Glutamatergic neuron (in vitro differentiated cells): ENCODE measurements around the gene FSCN2. TPM values are rescaled to one million over a fixed set of nuclear protein-coding genes. Genes with fewer than 3 reads are reported as not detected.

Experiments
- DNase-seq: peaks from one replicate; pipeline ENCODE4 v3.0.0; 2022
- H3K27ac Mint-ChIP-seq: one replicate; pipeline ENCODE4 v1.8.0; 2020; ENCODE audit warnings: mild to moderate bottlenecking, mixed read lengths, inconsistent platforms; ENCODE audit not compliant: unreplicated experiment
- H3K27me3 Mint-ChIP-seq: one replicate; pipeline ENCODE4 v1.8.0; 2020; ENCODE audit warnings: mild to moderate bottlenecking, moderate library complexity, mixed read lengths, inconsistent platforms; ENCODE audit not compliant: unreplicated experiment
- H3K36me3 Mint-ChIP-seq: one replicate; pipeline ENCODE4 v1.8.0; 2020; ENCODE audit warnings: mild to moderate bottlenecking, mixed read lengths, inconsistent platforms; ENCODE audit not compliant: unreplicated experiment
- H3K4me1 Mint-ChIP-seq: one replicate; pipeline ENCODE4 v1.8.0; 2020; ENCODE audit warnings: mild to moderate bottlenecking, low read depth, mixed read lengths, inconsistent platforms; ENCODE audit not compliant: unreplicated experiment
- H3K4me3 Mint-ChIP-seq: one replicate; pipeline ENCODE4 v1.8.0; 2020; ENCODE audit warnings: mild to moderate bottlenecking, mixed read lengths, inconsistent platforms; ENCODE audit not compliant: unreplicated experiment
- H3K9me3 Mint-ChIP-seq: one replicate; pipeline ENCODE4 v1.8.0; 2020; ENCODE audit warnings: mild to moderate bottlenecking, moderate library complexity, mixed read lengths, inconsistent platforms; ENCODE audit not compliant: unreplicated experiment
- total RNA-seq: library from RNA; stranded (reverse); fragmentation: NEBNext Ultra II Directional; extraction: Animal tissue kit (Norgen Biotek cat#: 25700); gene quantifications from one replicate; pipeline ENCODE4 v1.2.1, GENCODE V29; 2021; ENCODE audit not compliant: unreplicated experiment
- TF ChIP-seq, protein P1 (sequence below): fragments of 200-600 bp; sonication (generic); IDR thresholded peaks from one replicate; pipeline ENCODE4 v1.5.0; 2021; ENCODE audit not compliant: partially characterized antibody, unreplicated experiment

FSCN2 gene
- total RNA-seq, 1 donor from 2014 or later, result 6.1 TPM

DNA sequence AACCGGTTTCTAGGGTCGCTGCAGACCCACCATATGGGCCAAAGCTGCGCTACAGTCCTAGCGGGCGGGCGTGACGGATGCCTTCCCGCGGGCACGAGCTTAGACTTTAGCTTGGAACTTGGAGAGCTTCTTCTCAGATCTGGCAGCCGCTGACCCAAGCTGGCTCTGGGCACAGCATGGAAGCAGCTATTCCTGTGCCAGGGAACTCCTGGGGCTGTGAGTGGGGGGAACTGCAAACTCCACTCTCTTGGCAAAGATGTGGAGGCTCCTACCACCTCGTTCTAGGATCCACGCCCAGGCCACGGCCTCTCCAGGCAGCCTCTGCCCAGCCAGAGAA is 15.1 kb downstream of the FSCN2 start:
- H3K9me3 Mint-ChIP-seq, result peaks cover 2% of the 10 kb centered on the region
- no peaks in the 10 kb centered on the region for H3K36me3 Mint-ChIP-seq
- H3K4me3 Mint-ChIP-seq, result no peak overlapping the region
- no peaks in the 10 kb centered on the region for H3K27me3 Mint-ChIP-seq
- peaks cover 3% of the 10 kb centered on the region for H3K4me1 Mint-ChIP-seq
- DNase-seq, result no peak
- no peak overlapping the region for H3K27ac Mint-ChIP-seq
- TF ChIP-seq, protein P1, sequence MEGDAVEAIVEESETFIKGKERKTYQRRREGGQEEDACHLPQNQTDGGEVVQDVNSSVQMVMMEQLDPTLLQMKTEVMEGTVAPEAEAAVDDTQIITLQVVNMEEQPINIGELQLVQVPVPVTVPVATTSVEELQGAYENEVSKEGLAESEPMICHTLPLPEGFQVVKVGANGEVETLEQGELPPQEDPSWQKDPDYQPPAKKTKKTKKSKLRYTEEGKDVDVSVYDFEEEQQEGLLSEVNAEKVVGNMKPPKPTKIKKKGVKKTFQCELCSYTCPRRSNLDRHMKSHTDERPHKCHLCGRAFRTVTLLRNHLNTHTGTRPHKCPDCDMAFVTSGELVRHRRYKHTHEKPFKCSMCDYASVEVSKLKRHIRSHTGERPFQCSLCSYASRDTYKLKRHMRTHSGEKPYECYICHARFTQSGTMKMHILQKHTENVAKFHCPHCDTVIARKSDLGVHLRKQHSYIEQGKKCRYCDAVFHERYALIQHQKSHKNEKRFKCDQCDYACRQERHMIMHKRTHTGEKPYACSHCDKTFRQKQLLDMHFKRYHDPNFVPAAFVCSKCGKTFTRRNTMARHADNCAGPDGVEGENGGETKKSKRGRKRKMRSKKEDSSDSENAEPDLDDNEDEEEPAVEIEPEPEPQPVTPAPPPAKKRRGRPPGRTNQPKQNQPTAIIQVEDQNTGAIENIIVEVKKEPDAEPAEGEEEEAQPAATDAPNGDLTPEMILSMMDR, result no peak

DNA sequence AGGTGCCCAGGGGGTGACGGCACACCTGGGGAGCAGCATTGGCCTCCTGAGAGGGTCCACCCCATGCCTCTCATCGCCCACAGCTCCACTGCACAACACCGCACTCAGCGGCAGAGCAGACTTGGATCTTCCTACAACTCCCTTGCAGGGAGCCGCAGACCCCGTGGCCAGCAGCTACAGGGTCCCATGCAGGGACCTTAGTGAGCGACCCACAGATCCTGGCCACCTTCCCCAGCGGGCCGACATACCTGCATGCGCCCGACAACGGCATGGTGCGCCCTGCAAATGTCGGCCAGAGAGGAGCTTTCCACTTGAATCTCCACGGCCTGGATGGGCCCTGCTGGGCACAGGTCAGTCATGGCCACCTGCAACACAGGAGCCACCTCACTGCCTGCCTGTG is 15.6 kb downstream of the FSCN2 start:
- Mint-ChIP-seq H3K27ac (no peak overlapping the region), H3K9me3 (peaks cover 2% of the 10 kb centered on the region), H3K4me1 (no peaks in the 10 kb centered on the region), H3K4me3 (no peak overlapping the region), H3K36me3 (no peaks in the 10 kb centered on the region), H3K27me3 (no peaks in the 10 kb centered on the region)
- DNase-seq, result no peak
- TF ChIP-seq, protein P1, result no peak

DNA sequence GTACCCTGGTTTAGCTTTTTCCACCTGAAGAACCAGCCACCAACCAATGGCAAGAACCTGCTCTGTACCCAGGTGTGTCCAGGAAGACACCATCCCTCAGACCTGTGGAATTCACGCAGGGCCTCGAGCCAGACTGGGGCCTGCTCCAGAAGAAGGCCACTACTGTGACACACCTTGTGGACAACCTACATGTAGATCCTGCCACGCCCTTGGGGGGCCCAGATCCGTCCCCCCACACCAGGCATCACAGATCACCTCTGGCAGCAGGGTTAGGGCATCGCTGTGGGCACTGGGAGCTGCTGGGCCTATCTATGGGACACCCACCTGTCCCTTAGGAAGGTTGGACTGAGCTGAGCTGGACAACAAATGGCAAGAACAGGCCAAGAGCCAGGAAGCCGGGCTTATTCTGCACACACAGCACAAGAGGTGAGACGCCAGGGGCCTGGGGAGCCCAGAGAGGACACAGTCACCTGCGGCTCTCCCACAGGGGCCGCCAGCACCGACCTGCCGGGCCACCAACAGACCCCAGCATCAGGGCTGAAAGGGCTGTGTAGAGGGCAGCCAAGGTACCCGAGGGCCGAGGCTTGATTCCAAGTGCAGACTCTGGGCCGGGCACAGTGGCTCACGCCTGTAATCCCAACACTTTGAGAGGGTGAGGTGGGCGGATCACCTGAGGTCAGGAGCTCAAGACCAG is 16.3 kb downstream of the FSCN2 start:
- TF ChIP-seq, protein P1, result no peak
- H3K27ac Mint-ChIP-seq, result no peak overlapping the region
- no peaks in the 10 kb centered on the region for H3K4me1 Mint-ChIP-seq
- DNase-seq, result no peak
- H3K36me3 Mint-ChIP-seq, result no peaks in the 10 kb centered on the region
- H3K27me3 Mint-ChIP-seq, result no peaks in the 10 kb centered on the region
- peaks cover 3% of the 10 kb centered on the region for H3K9me3 Mint-ChIP-seq
- no peak overlapping the region for H3K4me3 Mint-ChIP-seq

DNA sequence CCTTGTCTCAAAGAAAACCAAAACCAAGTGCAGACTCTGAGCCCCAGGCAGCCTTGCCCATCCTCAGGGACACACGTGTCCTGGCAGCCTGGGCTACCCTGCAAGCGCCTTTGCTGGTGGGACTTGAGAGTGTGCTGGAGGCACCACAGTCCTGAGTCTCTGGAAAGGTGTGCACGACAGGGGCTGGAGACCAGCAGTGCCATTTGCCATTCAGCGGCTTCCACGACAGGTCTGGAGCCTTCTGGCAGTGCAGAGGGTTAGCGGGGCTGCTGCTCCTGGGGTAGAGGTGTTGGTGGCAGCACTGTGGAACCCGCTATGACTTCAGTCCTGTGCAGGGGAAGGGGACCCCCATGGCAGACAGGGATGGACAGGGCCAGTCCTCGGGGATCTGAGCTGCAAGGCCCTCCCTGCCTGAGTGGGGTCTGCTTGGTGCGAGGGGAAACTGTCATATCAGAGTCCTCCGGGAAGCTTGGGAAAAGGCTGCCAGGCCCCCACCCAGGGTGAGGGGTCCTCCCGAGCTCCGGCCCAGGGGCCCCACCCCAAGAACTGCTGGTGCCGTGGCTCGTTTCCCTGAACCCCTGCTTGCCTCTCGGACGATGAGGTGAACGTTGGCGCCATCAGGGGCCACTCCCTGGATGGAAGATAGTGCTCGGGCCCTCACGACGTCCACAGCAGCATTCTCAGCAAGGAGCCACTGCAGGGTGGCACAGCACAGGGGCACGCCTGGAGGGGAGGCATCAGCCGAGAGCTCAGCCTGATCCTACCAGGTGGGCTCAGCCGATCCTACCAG is 17.2 kb downstream of the FSCN2 start:
- TF ChIP-seq, protein P1, result no peak
- Mint-ChIP-seq H3K27ac (no peak overlapping the region), H3K4me1 (no peaks in the 10 kb centered on the region), H3K27me3 (no peaks in the 10 kb centered on the region), H3K36me3 (no peaks in the 10 kb centered on the region), H3K9me3 (peaks cover 5% of the 10 kb centered on the region), H3K4me3 (no peak overlapping the region)
- DNase-seq, result no peak
